KMS-11 (cell line): Measurements from ENCODE around the gene CAMKMT.

ENCODE experiments used
- H2AFZ ChIP-seq: fragments of 200-600 bp; sonication (generic); 2 replicates; pipeline ENCODE4 v1.6.1; 2016; ENCODE audit warnings: antibody characterized with exemption, mixed run types, low read depth
- H3K27ac ChIP-seq: fragments of 200-600 bp; sonication (generic); 2 replicates; pipeline ENCODE4 v1.6.1; 2016; ENCODE audit warnings: mild to moderate bottlenecking, mixed run types
- H3K27me3 ChIP-seq: fragments of 200-600 bp; sonication (generic); 2 replicates; pipeline ENCODE4 v1.6.1; 2017; ENCODE audit warnings: mild to moderate bottlenecking, low read depth, mixed run types, moderate library complexity; ENCODE audit not compliant: insufficient read depth
- H3K36me3 ChIP-seq: fragments of 200-600 bp; sonication (generic); 2 replicates; pipeline ENCODE4 v1.6.1; 2017; ENCODE audit warnings: mild to moderate bottlenecking, mixed run types; ENCODE audit not compliant: insufficient read depth
- H3K4me1 ChIP-seq: fragments of 200-600 bp; sonication (generic); 2 replicates; pipeline ENCODE4 v1.6.1; 2016; ENCODE audit warnings: mild to moderate bottlenecking, low read depth, mixed run types; ENCODE audit not compliant: poor library complexity, severe bottlenecking
- H3K4me2 ChIP-seq: fragments of 200-600 bp; sonication (generic); 2 replicates; pipeline ENCODE4 v1.7.0; 2016; ENCODE audit warnings: mild to moderate bottlenecking, mixed run types
- H3K4me3 ChIP-seq: fragments of 200-600 bp; sonication (generic); IDR thresholded peaks from 2 replicates; pipeline ENCODE4 v1.6.1; 2017; ENCODE audit warnings: low read depth, low read length, mixed read lengths; ENCODE audit not compliant: insufficient read depth
- H3K79me2 ChIP-seq: fragments of 200-600 bp; sonication (generic); 2 replicates; pipeline ENCODE4 v1.6.1; 2016; ENCODE audit warnings: low read depth, mixed run types; ENCODE audit not compliant: insufficient read depth
- H3K9ac ChIP-seq: fragments of 200-600 bp; sonication (generic); 2 replicates; pipeline ENCODE4 v1.6.1; 2016; ENCODE audit warnings: mild to moderate bottlenecking, mixed run types
- H4K20me1 ChIP-seq: fragments of 200-600 bp; sonication (generic); 2 replicates; pipeline ENCODE4 v1.6.1; 2016; ENCODE audit warnings: mild to moderate bottlenecking, mixed run types; ENCODE audit not compliant: insufficient read depth
- TF ChIP-seq, protein P1 (sequence below): fragments of 200-600 bp; sonication (generic); conservative IDR thresholded peaks from 2 replicates; pipeline ENCODE4 v1.6.1; 2017; ENCODE audit warnings: low read depth, mild to moderate bottlenecking, antibody characterized with exemption, low read length, moderate library complexity, mixed read lengths

The CAMKMT gene

DNA sequence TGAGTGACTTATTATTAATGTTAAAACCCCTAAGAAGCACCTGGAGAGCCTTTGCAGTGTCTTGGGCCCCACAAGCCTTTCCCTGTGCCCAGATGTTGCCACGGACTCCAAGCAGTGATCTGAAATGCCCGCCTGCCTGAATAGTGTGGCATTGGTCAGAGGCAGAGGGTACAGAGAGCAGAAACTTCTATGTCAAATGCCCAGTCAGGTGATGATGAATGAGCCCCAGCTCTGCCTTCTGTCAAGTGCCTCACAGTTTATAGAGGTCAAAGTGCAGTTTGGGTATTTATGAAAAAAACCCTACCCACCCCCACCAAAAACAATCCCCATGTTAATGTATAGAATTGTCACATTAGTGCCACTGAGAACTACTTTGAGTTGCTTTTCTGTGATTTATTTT lies 409.8 kb downstream of the CAMKMT start:
- Histone ChIP-seq H3K9ac (no peak overlapping the region), H2AFZ (no peak overlapping the region), H3K79me2 (no peaks in the 10 kb centered on the region), H3K4me1 (no peaks in the 10 kb centered on the region), H3K4me3 (no peak overlapping the region), H3K4me2 (no peak overlapping the region), H3K36me3 (0 out of 2 replicates have a peak, but pooled peaks cover 3% of the 10 kb centered on the region), H4K20me1 (no peaks in the 10 kb centered on the region), H3K27me3 (no peaks in the 10 kb centered on the region), H3K27ac (no peak overlapping the region)
- TF ChIP-seq, protein P1, sequence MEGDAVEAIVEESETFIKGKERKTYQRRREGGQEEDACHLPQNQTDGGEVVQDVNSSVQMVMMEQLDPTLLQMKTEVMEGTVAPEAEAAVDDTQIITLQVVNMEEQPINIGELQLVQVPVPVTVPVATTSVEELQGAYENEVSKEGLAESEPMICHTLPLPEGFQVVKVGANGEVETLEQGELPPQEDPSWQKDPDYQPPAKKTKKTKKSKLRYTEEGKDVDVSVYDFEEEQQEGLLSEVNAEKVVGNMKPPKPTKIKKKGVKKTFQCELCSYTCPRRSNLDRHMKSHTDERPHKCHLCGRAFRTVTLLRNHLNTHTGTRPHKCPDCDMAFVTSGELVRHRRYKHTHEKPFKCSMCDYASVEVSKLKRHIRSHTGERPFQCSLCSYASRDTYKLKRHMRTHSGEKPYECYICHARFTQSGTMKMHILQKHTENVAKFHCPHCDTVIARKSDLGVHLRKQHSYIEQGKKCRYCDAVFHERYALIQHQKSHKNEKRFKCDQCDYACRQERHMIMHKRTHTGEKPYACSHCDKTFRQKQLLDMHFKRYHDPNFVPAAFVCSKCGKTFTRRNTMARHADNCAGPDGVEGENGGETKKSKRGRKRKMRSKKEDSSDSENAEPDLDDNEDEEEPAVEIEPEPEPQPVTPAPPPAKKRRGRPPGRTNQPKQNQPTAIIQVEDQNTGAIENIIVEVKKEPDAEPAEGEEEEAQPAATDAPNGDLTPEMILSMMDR: no peak

DNA sequence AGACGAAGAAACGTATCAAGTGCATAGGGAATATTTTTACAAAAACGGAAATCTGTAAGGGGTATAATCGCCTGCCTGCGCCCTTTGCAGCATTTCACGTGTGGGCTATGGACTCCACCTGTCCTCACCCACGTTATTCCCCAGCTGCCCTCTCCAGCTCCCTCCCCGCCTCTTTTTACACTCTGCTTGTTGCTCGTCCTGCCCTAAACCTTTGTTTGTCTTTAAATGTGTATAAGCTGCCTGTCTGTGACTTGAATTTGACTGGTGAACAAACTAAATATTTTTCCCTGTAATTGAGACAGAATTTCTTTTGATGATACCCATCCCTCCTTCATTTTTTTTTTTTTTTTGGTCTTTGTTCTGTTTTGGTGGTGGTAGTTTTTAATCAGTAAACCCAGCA lies 410.4 kb downstream of the CAMKMT start:
- Histone ChIP-seq H3K4me2 (no peak overlapping the region), H3K27ac (no peak overlapping the region), H3K79me2 (no peaks in the 10 kb centered on the region), H4K20me1 (no peaks in the 10 kb centered on the region), H3K4me3 (no peak overlapping the region), H3K36me3 (0 out of 2 replicates have a peak, but pooled peaks cover 3% of the 10 kb centered on the region), H3K4me1 (no peaks in the 10 kb centered on the region), H2AFZ (no peak overlapping the region), H3K9ac (no peak overlapping the region), H3K27me3 (no peaks in the 10 kb centered on the region)
- TF ChIP-seq, protein P1: no peak

DNA sequence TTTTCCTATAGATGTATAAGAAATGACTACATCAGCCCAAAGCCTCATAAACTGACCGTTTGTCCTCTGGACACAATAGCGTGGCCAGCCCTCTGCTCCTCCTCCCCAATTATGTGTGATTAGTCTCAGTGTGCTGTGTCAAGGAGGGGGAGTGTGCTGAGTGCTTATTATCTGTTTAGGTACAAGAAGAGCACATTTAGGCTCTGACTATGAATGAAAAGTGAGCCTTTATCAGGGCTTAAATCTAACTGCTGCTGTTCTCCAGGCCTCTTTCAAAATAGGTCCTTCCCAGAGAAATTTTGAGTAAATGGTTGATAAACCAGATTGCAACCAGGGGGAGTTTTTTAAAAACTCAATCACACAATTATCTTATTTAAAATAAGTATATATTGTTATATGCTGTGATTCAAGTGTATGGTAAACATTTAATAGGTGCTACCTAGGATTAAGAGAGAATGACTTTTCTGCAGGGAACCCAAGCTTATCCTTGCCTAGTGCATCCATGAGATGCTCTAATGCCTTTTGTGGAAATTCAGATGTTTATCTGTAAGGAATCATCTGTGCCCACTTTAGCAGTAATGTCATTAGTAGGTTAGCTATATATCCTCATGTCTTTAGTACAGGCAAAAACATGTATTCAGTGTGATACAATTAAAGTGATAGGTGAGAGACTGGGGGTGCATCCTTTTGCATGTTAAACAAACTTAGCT lies 411.1 kb downstream of the CAMKMT start:
- TF ChIP-seq, protein P1: no peak
- Histone ChIP-seq H3K79me2 (no peaks in the 10 kb centered on the region), H3K4me1 (no peaks in the 10 kb centered on the region), H3K27ac (no peak overlapping the region), H2AFZ (no peak overlapping the region), H3K4me3 (no peak overlapping the region), H3K4me2 (no peak overlapping the region), H3K36me3 (0 out of 2 replicates have a peak, but pooled peaks cover 3% of the 10 kb centered on the region), H3K27me3 (no peaks in the 10 kb centered on the region), H3K9ac (no peak overlapping the region), H4K20me1 (no peaks in the 10 kb centered on the region)

DNA sequence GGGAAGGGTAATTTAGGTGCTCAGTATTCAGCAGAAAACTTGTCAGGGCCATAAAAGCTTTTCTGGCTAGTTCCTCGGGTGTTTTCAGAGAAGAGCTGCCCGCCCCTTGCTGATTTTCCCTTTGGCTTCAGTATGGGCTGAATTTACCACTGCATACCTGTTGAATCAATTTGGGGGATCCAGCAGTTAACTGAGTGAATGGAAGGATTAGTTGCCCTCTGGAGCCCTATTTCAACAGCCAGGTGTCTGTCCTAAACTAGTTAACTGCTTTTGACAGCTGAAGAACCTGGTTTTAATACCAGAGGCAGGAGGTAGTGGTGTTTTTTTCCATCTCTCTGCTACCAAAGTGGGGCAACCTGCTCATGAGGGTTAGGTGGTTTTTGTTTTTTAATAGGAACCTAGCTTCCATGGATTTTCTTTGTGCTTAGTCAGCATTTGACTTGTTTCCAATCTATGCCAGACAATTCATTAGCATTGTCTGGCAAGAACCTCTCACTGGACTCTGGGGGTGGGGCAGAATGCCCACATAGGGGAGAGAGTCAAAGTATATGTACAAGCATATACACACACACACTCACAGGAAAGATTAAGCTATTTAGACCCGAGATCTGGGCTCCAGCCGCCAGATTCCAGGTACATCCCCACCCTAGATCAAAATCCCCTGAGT lies 413.2 kb downstream of the CAMKMT start:
- Histone ChIP-seq H3K27me3 (no peaks in the 10 kb centered on the region), H3K79me2 (no peaks in the 10 kb centered on the region), H3K4me1 (no peaks in the 10 kb centered on the region), H3K4me2 (no peak overlapping the region), H4K20me1 (no peaks in the 10 kb centered on the region), H3K36me3 (0 out of 2 replicates have a peak, but pooled peaks cover 3% of the 10 kb centered on the region), H3K27ac (no peak overlapping the region), H3K9ac (no peak overlapping the region), H2AFZ (no peak overlapping the region), H3K4me3 (no peak overlapping the region)
- TF ChIP-seq, protein P1: no peak
